GM18526 (cell line): Measurements from ENCODE around the gene DHRS3.

ENCODE experiments used
- POLR2A ChIP-seq: IDR thresholded peaks from 3 replicates; pipeline ENCODE4 v1.6.1; 2011; ENCODE audit not compliant: insufficient read length; ENCODE audit errors: extremely low read depth

DHRS3 gene

GRCh38 chr1:12643079-12643478 lies 25.1 kb upstream of the DHRS3 start:
- TF ChIP-seq POLR2A: no peak

GRCh38 chr1:12640958-12641272 lies 22.9 kb upstream of the DHRS3 start:
- no peak for TF ChIP-seq POLR2A

DNA sequence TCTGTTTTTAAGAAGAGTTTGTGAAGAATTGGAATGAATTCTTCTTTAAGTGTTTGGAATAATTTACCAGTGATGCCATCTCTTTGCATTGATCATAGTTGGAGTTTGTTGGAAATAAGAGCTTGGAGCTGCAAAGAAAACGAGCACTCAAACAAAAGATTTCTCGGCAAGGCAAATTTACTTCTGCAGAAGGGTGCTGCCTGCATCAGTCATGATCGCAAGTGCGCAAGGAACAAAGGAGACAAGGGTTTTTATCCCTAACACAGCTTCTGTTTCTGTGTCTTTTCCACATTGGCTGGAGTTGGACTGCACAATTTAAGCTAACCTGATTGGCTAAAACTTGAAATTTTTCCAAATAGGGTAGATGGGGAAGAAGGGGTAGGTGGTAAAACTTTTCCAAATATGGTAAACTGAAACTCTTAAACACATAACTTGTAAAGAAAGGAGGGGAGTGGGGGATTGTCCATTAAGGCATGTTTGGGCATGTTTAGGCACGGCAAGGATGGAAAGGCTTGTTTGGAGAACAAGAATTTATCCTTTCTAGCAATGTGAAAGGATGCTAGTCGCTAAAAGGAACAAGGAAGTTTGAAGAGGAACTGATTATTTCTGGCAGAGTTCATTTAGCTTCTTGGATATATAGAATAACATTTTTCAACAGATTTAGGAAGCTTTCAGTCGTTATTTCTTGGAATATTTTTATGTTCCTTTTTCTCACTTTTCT lies 22.4 kb upstream of the DHRS3 start:
- no peak for TF ChIP-seq POLR2A

GRCh38 chr1:12637693-12638092 lies 19.7 kb upstream of the DHRS3 start:
- no peak for TF ChIP-seq POLR2A

DNA sequence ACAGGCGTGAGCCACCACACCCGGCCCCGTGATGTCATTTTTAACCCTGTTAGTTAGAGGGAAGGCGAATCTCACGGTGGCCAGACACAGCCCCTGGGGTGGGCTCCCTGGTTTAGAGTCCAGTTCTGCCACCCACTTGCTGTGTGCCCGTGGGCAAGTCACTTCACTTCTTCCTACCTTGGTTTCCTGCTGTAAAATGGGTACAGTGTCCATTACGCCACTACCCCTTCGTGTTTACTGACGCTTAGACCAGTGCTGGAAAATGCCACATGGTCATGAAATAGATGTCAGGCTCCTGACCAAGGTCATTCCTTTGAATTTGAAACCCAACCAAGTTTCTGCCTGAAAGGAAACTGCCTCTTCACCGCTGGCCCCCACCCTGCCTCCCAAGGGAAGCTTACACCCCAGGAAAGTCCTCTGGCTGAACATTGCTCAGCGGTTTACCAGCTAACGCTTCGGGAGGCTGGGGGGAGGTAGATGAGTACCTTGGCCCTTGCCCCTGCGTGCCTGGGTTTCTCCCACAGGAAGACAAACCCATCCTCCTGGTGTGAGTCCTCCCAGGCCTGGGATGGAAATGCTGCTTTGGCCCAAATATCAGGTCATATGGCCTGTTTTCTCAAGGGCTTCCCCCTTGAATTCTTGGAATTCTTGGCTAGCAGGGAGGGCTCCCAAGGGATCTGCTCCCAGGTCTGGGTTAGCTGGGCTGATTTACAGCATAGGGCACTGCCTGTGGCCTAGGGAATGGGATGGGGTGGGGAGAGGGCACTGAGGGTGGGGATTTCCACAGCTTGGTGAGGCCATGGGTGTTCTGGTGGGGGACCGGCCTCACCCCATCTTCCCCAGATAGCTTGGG lies 18.3 kb upstream of the DHRS3 start:
- TF ChIP-seq POLR2A: no peak

GRCh38 chr1:12634696-12635202 lies 16.7 kb upstream of the DHRS3 start:
- TF ChIP-seq POLR2A: no peak

DNA sequence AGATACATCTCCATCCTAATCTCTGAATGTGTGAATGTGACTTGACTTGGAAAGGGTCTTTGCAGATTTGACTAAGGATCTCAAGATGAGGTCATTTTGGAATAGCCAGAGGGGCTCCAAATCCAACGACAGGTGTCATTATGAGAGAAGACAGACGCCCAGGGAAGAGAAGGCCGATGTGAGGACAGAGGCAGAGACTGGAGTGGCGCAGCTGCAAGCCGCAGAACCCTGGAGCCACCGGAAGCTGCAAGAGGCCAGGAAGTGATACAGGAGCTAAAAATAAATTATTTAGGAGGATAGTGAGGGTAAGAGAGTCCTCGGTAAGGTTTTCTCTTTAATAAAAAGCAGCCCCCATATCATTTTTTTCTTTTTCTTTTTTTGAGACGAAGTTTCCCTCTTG lies 16.1 kb upstream of the DHRS3 start:
- TF ChIP-seq POLR2A: no peak

DNA sequence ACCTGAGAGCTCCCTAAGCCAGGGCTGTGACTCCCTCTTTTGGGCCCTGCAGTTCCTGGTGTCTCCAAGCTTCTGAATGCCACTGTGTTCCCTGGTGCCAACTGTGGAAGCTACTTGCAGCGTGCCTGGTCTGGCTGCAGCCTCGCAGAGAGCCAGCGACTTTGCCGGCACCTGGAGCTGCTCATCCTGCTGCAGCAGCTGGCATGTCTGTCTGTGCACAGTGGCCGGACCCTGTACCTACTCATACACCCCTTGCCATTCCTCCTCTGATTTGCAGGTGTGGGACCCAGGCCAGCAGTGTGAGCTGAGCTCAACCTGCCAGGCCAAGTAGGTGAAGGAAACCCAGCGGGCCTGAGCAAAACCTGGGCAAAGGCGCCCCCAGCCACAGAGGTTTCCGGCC lies 13.6 kb upstream of the DHRS3 start:
- no peak for TF ChIP-seq POLR2A

GRCh38 chr1:12630946-12631530 lies 13.0 kb upstream of the DHRS3 start:
- TF ChIP-seq POLR2A: no peak

DNA sequence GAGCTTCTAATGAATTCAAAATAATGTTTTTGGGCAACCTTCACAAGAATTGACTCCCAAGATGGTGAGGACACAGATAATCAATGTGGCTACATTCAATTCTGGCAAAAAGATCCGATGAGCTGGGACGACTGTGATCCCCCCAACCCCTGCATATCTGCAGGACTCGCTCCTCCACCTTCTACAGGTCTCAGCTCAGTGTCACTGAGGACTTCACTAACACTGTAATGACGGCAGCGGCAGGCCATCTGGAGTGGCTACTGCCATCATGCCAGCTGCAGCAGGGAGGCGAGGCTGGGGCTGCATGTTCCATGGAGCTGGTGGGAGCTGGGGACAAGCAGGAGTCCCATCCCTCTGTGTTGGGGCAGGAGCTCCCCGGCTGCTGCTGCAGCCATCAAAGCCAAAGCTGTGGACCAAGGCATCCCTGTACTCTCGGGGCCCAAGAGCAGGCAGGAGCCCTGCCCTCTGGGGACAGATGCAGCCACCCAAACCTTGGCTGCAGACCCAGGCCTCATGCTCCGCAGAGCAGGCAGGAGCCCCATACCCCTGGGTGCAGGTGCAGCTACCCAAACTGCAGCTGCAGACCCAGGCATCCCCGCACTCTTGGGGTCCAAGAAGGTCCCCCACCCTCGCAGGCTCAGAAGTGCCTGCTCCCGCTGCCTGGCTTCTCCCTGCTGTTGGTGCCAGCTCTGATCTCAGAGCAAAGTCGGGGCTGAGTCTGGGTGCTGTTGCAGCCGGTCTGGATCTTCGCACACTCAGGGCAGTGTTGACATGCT lies 12.2 kb upstream of the DHRS3 start:
- TF ChIP-seq POLR2A: no peak

GRCh38 chr1:12629511-12629956 lies 11.5 kb upstream of the DHRS3 start:
- TF ChIP-seq POLR2A: no peak

GRCh38 chr1:12627296-12627695 lies 9.3 kb upstream of the DHRS3 start:
- no peak for TF ChIP-seq POLR2A

GRCh38 chr1:12626888-12627287 lies 8.9 kb upstream of the DHRS3 start:
- no peak for TF ChIP-seq POLR2A

GRCh38 chr1:12625276-12625675 lies 7.3 kb upstream of the DHRS3 start:
- no peak for TF ChIP-seq POLR2A

DNA sequence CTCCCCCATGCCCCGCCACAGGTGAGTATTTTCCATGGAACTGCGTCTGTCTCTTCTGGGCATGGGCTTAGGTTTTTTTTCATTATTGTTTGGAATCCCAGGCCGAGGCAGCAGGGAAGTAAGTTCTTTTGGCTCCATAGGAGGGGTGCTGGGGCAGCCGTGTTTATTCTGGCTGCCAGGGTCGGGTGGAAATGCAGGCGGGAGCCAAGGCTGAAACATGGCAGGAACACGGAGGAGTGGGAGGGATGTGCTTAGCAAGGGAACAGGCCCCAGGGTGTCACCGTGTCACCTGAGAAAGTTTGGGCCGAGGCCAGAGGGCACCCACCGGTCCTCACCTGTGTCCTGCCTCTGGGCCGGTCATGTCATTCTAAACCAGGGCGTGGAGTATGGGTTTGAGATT lies 4.5 kb upstream of the DHRS3 start:
- no peak for TF ChIP-seq POLR2A
